EL (cell line): Measurements from ENCODE around the gene PARS2.
A peak's percentile ranks its signal among the peaks of the same experiment; 100 is the strongest.

ENCODE experiments used
- DNase-seq: peaks from one replicate; pipeline ENCODE4 v3.0.0-alpha.2; 2016

The PARS2 gene

DNA sequence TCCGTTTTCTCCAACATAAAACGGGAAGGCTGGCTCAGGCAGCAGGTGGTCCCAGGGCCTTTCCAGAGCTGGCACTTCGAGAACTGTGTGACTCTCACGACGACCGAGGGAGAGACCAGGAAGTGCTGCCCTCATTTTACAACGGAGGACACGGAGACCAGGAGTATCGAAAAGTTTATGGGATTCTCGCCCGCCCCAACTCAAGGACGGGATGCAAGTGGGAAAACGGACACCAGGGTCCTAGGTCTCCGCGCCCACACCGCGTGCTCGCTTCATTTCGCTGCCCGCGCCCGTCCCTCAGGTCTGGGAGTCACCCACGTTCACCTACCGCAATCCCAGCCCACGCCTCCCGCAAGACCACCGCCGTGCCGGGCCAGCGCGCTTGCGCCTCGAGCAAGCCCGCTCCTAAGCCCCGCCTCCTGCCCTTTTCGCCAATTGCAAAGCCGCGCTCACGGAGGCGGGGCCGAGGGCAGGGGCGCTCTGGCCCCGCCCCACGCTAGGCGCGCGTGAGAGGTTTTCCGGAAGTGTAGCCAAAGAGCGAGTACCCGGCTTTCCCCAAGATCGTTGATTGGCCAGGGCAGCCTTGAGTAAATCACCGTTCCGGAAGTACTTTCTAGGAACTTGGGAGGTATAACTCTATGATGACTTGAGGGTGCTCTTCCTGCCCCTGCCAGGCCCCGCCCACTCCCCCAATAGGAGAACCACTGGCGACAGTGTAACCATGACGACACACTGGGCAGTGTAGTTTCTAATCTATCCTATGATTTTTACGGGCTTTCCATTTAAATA, at the start of gene PARS2:
TSS of gene PARS2 (minus strand) at position 391 of the 789 bp plus-strand sequence. CDS start 5,362 bp downstream, outside the sequence.
- DNase-seq = peak; percentile 100

DNA sequence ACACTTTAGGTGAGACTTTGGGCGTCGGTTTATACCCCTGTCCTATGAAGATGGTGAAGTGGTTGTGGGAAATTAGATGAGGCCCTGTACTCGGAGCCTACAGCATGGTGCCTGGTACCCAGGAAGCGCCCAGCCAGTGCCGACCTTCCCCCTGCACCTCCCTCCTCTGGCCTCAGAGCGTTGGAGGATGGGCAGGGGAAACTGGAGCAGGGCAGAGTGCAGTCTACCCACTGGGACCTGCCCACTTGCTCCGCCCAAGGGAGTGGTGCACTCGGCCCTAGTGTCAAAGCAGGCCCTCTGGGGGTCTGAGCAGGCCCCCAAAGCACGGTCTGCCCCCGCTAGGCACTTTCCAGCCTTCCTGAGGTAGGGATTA, 49.8 kb upstream of the PARS2 start:
- DNase-seq = no peak

DNA sequence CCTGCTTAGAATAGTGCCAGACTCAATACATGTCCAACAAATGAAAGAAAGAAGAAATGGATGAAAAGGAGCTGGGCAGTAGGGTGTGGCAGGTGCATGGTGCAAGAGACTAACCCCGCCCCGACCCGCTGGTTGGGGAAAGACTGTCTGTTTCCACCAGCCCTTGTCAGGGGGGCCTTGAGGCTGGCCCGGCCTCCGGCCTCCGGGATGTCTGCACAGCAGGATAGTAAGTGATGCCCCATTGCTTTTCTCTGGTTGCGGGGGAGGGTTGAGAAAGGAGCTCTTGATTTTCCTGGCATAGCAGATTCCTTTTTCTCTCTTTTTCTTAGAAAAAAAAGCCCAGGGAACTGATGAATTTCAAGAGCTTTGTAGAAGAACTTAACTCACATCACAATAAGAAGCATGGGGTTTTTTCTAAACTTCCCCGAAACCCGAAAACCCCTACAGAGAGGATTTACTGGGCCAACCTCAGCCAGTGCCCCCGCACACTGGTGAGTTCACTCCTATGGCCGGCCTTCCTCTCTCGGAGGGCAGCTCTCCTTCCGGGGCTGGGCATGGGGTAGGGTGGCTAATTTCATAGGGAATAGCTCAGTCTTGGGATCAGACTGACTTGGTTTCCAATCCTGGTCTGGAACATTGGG, 49.3 kb upstream of the PARS2 start:
- no peak for DNase-seq

DNA sequence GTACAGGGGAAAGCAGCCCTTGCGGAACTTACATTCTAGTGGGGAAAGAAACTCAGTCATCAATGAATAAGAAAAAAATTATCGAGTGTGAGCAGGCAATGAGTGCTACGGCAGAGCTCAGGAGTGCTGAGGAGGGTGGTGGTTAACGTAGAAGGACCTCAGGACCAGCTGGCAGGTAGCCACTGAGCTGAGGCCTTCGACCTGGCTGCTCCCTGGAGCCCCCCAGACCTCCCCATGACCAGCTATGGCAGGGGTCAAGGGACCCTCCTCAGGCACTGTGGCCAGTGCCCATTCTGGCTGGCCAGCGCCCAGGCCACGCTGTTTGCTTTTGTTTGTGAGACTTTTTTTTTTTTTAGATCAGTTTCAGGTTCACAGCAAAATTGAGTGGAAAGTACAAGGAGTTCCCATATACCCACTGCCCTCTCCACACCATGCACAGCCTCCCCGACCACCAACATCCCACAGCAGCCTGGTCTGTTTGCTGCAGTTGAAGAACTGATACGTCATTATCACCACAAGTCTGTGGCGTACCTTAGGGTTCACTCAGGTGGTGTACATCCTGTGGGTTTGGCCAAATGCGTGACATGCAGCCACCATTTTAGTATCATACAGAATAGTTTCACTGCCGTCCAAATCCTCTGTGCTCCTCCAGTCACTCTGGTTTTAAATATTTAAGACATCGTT, 48.6 kb upstream of the PARS2 start:
- DNase-seq = no peak

DNA sequence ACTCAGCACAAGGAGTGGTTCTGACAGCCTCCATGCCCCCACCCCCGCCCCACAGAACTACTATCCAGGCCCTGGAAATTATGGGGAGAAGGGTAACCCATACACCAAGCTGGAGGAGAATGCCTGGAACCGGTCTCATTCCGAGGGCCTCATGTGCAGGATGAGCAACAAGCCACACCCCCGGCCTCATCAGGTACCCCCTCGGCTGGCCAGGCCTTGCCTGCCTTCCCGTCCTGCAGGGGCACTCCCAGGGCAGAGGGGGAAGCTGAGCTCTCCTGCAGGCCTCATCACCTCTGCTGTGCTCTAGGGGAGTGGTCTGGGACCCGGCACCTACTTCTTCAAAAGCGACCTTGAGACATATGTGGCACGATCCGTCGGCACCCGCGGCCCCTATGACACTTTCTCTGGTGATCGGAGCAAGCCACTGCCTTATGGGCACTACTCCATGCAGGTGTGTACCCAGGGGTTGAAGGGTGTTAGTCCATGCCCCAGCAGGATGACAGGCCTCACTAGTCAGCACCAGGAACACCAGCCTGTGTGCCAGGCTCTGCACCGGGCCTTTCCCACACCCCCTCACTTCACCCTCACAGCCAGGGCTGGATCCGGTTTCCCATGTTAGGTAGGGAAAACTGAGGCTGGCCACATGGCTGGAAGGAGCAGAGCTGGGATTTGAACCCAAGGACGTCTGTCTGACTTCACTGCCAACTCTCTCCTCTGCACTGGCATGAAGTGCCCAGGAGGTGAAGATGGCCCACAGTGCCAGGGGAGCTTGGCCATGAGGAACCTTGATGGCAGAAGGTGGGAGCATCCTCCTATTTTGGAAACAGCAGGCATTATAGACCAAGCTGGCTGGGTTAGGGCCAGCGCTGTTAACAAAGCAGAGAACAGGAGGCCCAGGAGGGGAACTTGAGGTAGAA, 47.7 kb upstream of the PARS2 start:
- DNase-seq = no peak

DNA sequence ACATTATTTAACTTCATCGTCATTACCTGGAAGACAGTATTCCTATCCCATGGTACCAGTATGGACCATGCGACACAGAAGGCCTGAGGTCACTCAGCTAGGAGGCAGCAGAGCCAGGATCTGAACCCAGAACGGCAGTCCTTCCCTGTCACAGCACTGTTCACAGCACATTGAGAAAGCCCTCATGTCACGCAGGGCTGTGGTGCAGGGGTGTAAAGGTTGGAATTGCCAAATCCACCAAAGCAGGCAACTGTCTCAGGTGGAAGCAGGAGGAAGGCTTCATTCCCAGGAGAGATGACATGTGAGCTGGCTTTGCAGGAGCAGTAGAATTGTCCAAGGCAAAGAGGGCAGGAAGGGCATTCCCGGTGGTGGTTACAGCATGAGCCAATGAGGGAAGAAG, 46.7 kb upstream of the PARS2 start:
- DNase-seq = no peak

DNA sequence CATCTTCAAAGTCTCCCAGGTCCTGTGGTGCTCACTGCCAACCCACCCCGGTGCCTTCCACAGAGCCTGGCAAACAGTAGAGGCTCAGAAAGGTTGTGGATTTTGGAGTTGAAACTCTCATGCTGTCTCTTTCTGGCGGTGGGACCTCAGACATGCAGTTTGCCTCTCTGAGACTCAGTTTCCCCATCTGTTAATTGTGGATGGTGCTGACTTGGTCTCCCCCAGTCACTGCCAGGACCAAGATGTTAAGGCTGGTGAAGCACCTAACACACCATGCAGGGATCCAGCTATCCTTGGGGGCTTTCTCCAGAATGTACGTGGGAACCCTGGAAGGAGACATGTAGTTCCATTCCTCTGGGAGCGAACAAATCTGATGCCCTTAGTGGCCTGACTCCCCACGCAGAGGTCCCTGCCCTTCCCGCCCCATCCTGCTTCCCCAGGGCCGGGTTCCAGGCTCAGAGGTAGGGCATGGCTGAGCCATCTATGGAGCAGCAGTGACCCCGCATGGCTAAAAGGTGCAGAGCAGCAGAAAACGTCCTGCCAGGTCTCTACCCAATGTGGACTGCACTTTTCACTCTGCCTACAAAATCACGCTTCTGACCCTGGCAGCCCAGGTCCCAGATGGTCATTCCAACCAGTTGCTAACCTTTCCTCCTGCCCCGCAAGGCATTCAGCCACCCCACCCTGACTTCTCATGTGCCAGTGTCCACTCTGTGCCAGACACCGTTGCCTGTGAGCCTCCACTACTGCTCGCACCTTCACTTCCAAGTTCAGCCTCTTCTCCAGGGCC, 46.0 kb upstream of the PARS2 start:
- peak; percentile 63 for DNase-seq

DNA sequence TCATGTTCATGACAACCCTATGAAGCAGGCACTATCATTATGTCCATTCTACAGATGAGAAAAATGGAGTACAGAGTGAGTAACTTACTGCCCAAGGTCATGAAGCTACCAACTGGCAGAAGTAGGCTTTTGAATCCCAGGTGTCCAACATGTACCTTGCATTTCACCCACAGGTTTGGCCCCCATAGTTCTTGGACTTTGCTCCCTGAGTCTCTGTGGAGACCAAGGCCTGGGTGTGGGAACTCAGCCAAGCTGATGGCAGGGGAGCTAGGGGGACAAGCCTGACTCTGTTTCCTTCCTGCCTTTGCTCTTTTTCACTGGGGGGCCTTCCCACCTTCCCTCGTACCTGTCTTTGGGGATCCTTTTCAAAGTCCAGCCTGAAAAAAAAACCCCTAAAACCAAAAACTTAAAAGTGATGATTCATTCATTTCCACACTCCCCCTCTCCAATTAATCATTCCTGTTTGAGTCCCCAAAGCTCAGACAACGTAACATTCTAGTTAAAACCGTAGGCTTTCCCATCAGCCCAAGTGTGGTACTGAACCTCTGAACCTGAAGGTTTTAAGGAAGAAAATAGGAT, 45.3 kb upstream of the PARS2 start:
- no peak for DNase-seq

DNA sequence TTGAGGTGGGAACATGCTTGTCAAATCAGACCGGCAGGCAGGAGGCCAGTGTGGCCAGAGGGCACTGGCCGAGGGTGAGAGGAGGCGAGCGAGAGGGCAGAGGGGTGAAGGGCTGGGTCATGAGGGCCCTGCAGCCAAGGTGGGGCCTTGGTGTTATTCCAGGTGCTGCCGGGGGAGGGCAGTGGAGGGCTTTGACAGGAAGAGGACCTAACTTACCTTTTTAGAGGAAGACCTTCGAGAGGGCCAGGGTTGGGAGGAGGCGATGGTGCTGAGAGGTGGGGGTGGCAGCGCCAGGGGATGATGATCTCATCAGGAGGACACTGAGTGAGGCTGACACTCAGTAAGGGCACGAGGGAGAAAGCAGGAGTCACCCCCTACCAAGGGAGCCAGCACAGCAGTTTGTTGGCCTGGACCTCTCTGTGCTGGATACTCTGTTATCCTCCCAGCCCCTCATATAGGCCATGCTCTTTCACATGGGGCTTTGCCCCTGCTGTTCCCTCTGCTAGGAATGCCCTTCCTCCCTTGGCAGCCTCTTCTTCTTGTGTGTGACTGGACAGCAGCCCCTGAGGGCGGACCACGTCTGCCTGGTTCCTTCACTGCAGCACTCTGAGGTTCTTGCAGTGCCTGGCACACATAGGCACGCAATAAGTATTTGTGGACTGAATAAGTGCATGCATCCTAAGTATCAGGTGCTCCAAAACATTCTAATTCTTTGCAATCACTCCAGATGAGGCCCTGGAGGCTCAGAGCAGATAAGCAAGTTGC, 44.3 kb upstream of the PARS2 start:
- no peak for DNase-seq

DNA sequence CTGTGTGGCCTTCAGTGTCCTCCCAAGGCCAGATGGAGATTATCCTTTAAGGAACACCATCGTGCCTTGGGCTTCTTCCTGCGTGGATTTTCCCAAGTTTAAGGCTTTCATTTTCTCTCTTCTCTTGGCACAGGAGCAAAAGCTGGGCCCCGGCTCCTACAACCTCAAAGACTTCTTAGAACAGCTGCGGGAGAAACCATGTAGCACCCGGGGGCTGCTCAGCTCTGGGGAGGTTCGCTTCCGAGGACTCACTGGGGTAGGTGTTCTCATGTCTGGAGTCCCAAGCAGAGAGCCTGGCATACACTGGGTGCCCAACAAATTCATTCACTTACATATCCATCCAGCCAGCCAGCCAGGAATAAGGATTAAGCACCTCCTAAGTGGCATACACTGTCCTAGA, 43.4 kb upstream of the PARS2 start:
- DNase-seq = no peak

DNA sequence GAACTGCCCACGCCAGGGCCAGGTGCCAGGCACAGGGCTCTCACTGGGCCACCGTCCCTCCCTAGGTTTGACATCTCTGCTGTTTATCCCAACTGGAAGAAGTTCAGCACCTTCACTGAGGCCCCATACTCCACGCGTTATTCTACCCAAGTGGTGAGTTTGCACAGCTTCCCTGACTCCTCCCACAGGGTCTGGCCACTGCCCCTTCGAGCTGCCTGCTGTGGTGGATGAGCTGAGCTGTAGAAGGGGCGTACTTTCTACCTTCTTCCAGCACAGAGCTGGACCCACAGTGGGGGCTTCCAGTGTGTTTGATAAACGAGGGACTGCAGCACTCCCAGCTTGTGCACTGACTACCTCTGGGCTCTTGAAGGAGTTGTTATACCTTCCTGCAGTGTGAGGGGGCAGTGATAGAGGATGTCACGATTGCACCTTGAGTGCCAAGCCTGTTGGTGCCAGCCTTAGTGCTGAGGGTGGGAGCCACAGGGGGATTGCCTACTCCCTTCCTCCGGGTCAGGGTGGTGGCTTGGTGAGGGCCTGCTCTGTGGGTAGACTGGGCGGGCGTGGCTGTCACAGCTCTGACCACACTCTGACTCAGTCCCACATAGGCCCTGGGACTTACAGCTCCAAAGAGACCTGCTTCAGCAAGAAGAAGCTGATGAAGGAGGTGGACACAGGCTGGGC, 42.7 kb upstream of the PARS2 start:
- DNase-seq = peak; percentile 41

DNA sequence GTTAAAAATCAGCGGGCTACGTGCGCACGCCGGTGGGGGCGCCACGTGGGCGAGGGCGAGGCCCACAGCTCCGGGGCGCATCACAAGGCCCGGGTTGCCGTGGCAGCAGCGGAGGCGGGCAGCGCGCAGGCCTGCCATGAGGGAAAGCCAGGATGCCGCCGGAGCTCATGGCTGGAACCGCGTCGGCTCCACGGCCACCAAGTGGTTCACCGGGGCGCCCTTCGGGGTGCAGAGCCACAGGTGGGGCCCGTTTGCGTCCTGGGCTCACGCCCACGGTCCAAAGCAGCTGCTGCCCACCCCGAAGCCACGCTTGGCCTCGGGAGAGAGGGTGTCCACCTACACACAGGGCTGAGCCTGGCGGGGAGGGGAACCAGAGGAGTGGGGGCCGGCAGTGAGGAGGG, 41.7 kb upstream of the PARS2 start:
- DNase-seq = no peak

DNA sequence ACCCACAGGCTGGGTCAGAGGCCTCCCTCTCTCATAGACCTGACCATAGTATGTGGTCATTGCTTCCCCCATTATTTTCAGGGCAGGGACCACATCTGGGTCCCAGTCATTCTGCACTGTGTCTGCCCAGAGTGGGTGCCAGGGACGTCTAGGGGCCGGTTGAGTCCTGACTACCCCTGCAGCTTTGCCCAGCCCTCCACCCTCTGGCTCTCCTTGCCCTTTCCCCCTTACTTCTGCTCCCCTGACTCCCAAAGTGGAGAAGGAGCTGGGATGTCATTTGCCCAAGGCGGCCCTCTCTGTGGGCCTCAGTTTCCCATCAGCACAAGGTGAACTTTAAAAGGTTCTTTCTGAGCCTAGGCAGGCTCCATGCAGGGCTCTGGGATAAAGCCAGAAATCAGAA, 41.1 kb upstream of the PARS2 start:
- no peak for DNase-seq

DNA sequence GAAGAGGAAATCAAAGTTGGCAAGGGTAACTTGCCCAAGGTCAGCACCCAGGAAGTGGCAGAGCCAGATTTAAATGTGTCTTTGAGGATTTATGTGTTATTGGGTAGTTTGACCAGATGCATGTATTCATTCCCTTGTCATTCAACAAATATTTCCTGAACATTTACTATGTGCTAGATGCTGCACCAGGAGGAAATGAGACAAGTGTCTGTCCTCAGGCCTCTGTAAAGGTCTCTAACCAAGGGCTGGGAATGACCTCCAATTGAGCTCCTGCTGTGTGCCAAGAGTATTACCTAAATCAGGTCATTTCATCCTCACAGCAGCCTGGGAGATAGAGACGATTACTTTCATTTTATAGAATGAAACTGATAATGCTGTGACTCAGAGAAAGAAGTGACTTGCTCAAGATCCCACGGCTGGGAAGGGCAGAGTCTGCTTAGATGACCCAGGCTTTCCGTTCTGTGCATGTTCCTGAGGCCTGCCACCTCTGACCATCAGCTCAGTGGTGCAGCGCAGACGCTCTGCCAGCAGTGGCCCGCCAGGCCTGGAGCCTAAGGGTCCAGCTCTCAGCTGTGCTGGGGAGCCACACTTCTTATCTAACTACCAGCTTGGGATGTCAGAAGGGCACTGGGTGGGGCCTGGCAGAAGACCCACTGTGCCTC, 40.3 kb upstream of the PARS2 start:
- peak; percentile 31 for DNase-seq

DNA sequence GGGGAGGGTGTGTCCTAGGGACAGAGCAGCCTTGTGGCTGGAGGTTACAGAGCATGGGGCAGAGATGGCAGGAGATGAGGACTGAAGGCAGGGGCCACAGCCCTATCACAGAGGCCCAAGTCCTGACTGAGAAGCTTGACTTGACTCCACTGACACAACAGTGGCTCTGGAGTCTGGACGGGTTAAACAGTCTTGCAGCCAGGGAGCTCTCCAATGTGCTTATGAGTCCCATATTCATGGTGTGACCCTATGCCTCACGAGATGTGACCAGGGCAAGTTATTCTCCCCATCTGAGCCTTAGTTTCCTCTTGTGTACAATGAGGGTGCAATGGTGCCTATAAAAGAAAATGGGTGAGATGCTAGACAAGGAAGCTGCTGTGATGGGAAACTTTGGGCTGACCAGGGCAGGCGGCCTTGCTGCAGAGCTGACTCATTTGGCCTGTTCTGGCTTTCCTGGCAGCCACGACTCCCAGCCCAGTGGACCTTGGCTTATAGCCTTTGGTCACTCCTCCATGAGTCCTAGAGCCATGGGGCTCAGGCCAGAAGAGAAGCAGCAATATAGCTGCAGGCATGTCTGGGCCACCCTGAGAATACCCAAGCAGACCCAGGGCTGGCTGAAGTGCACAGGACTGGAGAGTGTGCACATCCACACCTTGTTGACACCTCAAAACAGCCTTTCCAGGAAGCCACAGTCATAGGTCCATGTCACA, 39.6 kb upstream of the PARS2 start:
- peak; percentile 48 for DNase-seq

DNA sequence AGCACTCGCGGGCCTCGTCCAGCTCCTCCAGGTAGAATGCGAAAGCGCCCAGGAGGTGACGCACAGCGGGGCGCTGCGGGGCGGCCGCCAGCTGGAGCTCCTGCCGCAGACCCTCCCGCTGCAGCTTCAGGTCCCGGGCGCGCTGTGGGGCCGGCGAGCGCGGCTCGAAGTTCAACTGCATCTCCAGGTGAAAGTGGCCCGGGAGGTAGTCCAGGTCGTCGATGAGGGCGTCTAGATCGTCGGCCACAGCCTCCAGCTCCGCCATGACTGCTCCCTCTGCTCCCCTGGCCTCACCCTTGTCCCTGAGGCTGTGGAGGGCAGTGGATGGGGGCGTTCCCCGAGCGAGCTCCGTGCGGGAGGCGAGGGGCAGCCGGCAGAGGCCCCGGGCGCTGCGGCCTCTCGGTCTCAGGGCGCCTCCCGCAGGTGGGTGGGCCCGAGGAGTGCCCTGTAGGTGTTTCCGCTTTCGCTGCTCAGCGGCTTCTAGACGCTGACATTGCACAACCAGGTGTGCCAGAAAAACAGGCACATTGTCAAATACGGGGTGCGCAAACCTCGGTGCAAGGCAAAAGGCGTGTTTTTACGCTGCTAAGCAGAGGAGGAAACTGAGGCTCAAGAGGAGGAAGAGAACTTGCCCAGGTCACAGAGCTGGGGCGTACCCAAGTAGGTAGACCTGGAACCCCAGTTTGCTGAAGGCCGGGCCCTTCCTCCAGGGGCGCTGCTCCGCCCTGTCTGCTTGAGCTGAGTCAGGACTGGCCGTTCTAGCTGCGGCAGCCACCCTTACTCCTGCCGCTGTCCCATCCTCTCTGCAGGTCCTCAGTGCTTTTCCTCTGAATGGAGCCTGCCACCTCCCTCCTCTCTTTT, 36.8 kb upstream of the PARS2 start, which contains the start of gene TTC22:
TSS of gene TTC22 (minus strand) at position 425 of the 861 bp plus-strand sequence. CDS start at position 265, 160 bp downstream.
- no peak for DNase-seq

DNA sequence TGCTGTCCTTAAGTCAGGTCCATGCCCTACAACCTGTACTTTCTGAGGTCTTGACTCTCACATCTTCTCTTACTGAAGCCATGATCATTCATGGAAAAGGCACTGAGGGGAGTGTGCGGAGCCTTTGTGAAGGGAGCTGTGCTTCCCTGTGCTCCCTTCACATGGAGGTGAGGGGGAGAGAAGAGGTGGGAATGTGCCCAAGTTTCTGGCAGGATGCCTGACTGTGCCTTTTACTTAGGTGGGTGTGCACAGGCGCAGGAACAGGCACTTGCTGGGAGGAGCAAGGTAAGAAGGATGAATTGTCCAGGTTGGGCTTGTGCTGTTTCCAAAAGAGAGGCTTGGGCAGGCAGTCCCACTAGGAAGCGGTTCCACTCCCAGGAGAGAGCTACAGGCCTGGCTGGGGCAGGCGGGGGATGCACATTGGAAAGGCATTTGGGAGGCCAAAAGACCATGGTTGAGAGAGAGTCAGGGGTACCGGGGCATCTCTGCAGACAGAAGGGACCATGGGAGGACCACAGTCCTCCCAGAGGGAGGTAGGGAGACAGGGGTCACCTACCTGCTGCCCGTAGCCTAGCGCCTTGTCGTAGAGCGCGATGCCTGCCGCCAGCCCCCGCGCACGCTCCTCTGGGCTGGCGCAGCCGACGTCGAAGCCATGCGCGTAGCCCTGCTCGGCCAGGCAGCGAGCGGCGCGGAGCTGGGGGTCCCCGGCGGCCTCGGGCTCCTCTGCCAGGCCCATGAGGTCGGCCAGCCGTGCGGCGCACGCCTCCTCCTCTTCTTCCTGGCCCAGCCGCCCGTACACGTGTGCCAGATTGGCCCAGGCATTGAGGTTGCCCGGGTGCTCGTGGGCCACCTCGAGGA, 35.9 kb upstream of the PARS2 start:
- DNase-seq = no peak
